Measurements from ENCODE around the gene MOK. TPM values are rescaled to one million over a fixed set of nuclear protein-coding genes. Genes with fewer than 3 reads are reported as not detected.
"Not testable (repeated sequence)": the region's sequence is repeated elsewhere in the genome, so short reads cannot be mapped to it uniquely, and the experiment has no call there.

Gene MOK
- polyA plus RNA-seq, 1 donor from 2014 or later: 63.6 TPM

GRCh38 chr14:102333390-102333789 is 28.4 kb upstream of the MOK start:
- H3K27me3 ChIP-seq (ENCODE audit: insufficient read depth, low read depth, low read length): no peaks in the 10 kb centered on the region
- no peaks in the 10 kb centered on the region for H3K36me3 ChIP-seq (ENCODE audit: insufficient read depth, low read length)
- H3K9me3 ChIP-seq (ENCODE audit: low read length): no peaks in the 10 kb centered on the region
- H2AFZ ChIP-seq (ENCODE audit: low read depth, low read length): no peak overlapping the region
- no peak overlapping the region for H3K27ac ChIP-seq (ENCODE audit: low read length)
- H3K9ac ChIP-seq (ENCODE audit: low read length): no peak overlapping the region
- H3K9me2 ChIP-seq (ENCODE audit: insufficient read depth, low read length): no peaks in the 10 kb centered on the region
- H3K4me3 ChIP-seq (ENCODE audit: low read length): no peak overlapping the region
- no peaks in the 10 kb centered on the region for H3K79me2 ChIP-seq (replicated peaks; ENCODE audit: insufficient read depth, low read length)
- H4K20me1 ChIP-seq (ENCODE audit: insufficient read depth): no peaks in the 10 kb centered on the region
- TF ChIP-seq SMC3 (conservative IDR thresholded peaks at IDR 0.05; ENCODE audit: poor library complexity): no peak
- no peak for TF ChIP-seq RAD21 (conservative IDR thresholded peaks at IDR 0.05)
- TF ChIP-seq REST (IDR thresholded peaks at IDR 0.05; ENCODE audit: borderline replicate concordance): no peak
- no peak for TF ChIP-seq POLR2AphosphoS5 (IDR thresholded peaks at IDR 0.05)
- no peak for TF ChIP-seq EZH2 (IDR thresholded peaks at IDR 0.05; ENCODE audit: borderline replicate concordance, insufficient read depth, low read length, poor library complexity, severe bottlenecking)
- TF ChIP-seq MXI1 (conservative IDR thresholded peaks at IDR 0.05; ENCODE audit: poor library complexity, severe bottlenecking): no peak
- TF ChIP-seq EP300 (conservative IDR thresholded peaks at IDR 0.05; ENCODE audit: poor library complexity, severe bottlenecking): no peak
- TF ChIP-seq CTCF (IDR thresholded peaks at IDR 0.05; ENCODE audit: poor library complexity, severe bottlenecking): no peak
- no peak for TF ChIP-seq TAF1 (IDR thresholded peaks at IDR 0.05; ENCODE audit: low read depth)
- no peak overlapping the region for H3K4me2 ChIP-seq (ENCODE audit: low read length)
- H3F3A ChIP-seq (ENCODE audit: insufficient read depth, low read length, poor library complexity, severe bottlenecking): no peaks in the 10 kb centered on the region

- no peaks in the 10 kb centered on the region for H3K27me3 ChIP-seq (ENCODE audit: insufficient read depth, low read depth, low read length)
- H3K27ac ChIP-seq (ENCODE audit: low read length): no peak overlapping the region
- no peaks in the 10 kb centered on the region for H3K9me3 ChIP-seq (ENCODE audit: low read length)
- no peak overlapping the region for H3K4me2 ChIP-seq (ENCODE audit: low read length)
- H3K4me3 ChIP-seq (ENCODE audit: low read length): no peak overlapping the region
- no peaks in the 10 kb centered on the region for H4K20me1 ChIP-seq (ENCODE audit: insufficient read depth)
- H2AFZ ChIP-seq (ENCODE audit: low read depth, low read length): no peak overlapping the region
- no peaks in the 10 kb centered on the region for H3F3A ChIP-seq (ENCODE audit: insufficient read depth, low read length, poor library complexity, severe bottlenecking)
- H3K36me3 ChIP-seq (ENCODE audit: insufficient read depth, low read length): no peaks in the 10 kb centered on the region
- no peaks in the 10 kb centered on the region for H3K79me2 ChIP-seq (replicated peaks; ENCODE audit: insufficient read depth, low read length)
- H3K9me2 ChIP-seq (ENCODE audit: insufficient read depth, low read length): no peaks in the 10 kb centered on the region
- TF ChIP-seq CTCF (IDR thresholded peaks at IDR 0.05; ENCODE audit: poor library complexity, severe bottlenecking) (no peak), EZH2 (IDR thresholded peaks at IDR 0.05; ENCODE audit: borderline replicate concordance, insufficient read depth, low read length, poor library complexity, severe bottlenecking) (no peak), RAD21 (conservative IDR thresholded peaks at IDR 0.05) (no peak), REST (IDR thresholded peaks at IDR 0.05; ENCODE audit: borderline replicate concordance) (no peak), MXI1 (conservative IDR thresholded peaks at IDR 0.05; ENCODE audit: poor library complexity, severe bottlenecking) (no peak), SMC3 (conservative IDR thresholded peaks at IDR 0.05; ENCODE audit: poor library complexity) (no peak), TAF1 (IDR thresholded peaks at IDR 0.05; ENCODE audit: low read depth) (no peak), POLR2AphosphoS5 (IDR thresholded peaks at IDR 0.05) (no peak), EP300 (conservative IDR thresholded peaks at IDR 0.05; ENCODE audit: poor library complexity, severe bottlenecking) (no peak)
- H3K9ac ChIP-seq (ENCODE audit: low read length): no peak overlapping the region
Measured at GRCh38 chr14:102330806-102331205, 25.8 kb upstream of the MOK start.

GRCh38 chr14:102329381-102329780 is 24.4 kb upstream of the MOK start:
- H3K4me3 ChIP-seq (ENCODE audit: low read length); H3F3A ChIP-seq (ENCODE audit: insufficient read depth, low read length, poor library complexity, severe bottlenecking); H3K79me2 ChIP-seq (replicated peaks; ENCODE audit: insufficient read depth, low read length); H3K27me3 ChIP-seq (ENCODE audit: insufficient read depth, low read depth, low read length); H3K4me2 ChIP-seq (ENCODE audit: low read length); H3K36me3 ChIP-seq (ENCODE audit: insufficient read depth, low read length); H2AFZ ChIP-seq (ENCODE audit: low read depth, low read length); H4K20me1 ChIP-seq (ENCODE audit: insufficient read depth); H3K9me2 ChIP-seq (ENCODE audit: insufficient read depth, low read length); H3K9ac ChIP-seq (ENCODE audit: low read length); H3K27ac ChIP-seq (ENCODE audit: low read length); H3K9me3 ChIP-seq (ENCODE audit: low read length): not testable (repeated sequence)

Data from neural cell (in vitro differentiated cells).